DLD1 (cell line): Measurements from ENCODE around the gene ZNF677.
"Not testable (repeated sequence)": the region's sequence is repeated elsewhere in the genome, so short reads cannot be mapped to it uniquely, and the experiment has no call there.

ENCODE experiments used
- in situ Hi-C: cut with HindIII; loops from 2 replicates; pipeline ENCODE4 v1.10.0; 2017; ENCODE audit warnings: low sequenced_read_pairs

Gene ZNF677

DNA sequence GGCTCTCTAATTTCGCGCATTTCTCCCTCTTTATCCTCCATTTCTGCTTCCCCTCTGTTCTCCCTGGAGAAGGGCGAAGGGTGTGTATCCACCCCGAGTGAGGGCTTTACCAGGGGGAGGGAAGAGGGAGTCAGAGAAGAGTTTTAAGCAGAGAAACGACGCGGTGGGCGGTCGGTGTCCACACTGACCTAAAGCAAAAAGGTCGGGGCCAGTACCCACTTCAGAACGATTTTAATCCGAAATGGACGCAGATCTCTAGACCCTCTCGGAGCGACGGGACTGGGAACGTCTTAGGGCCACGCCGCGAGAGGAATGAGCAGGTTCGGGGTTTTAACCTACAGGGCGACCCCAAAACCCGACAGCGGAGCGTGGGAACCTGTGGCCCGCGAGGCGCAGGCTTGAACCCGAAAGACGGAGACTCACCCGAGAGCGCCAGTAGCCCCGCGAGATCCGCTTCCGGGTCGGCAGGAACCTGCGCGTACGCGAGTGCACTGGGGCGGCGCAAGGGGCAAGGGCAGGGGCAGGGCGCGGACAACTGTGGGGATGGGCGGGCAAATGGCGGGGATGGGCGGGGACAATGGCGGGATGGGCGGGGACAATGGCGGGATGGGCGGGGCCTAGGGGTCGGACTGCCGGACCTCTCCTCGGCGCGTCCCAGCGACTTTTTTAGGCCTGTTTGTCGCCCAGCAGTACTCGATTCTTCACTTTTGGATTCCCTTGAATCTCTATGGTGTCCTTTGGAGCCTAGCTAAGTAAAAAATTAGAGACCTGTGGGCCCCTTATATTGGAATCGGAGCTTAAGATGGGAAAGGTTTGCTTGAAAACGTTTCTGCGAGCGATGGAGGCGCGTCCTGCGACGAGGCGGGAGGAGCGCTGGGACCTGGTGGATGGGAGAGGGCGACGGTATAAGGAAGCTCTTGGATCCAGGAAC is at the start of gene ZNF677:
Gene ZNF677 (minus strand): TSS at position 463 of the 931 bp plus-strand sequence. CDS start 3,323 bp downstream, outside the sequence.
- in situ Hi-C loops: no loop called here

DNA sequence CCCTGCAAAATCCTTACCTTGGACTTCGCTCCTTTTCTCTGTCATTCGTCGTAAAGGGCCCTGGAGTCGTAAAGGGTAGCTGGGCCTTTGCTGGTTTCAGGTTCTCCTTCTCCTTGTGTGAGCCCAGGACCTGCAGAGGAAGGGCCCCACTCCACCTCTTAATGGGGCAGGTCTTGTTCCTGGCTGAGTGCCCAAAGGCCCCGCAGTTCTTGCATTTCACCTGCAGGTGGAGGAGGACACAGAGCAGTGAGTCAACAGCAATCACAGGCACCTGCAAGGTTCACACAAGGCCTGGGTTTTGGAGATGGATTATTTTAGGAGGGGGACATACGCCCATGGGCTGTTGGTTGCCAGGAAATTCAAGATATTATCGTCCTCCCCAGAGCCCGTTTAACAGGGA is 46.7 kb upstream of the ZNF677 start:
- in situ Hi-C loops: not testable (repeated sequence)

DNA sequence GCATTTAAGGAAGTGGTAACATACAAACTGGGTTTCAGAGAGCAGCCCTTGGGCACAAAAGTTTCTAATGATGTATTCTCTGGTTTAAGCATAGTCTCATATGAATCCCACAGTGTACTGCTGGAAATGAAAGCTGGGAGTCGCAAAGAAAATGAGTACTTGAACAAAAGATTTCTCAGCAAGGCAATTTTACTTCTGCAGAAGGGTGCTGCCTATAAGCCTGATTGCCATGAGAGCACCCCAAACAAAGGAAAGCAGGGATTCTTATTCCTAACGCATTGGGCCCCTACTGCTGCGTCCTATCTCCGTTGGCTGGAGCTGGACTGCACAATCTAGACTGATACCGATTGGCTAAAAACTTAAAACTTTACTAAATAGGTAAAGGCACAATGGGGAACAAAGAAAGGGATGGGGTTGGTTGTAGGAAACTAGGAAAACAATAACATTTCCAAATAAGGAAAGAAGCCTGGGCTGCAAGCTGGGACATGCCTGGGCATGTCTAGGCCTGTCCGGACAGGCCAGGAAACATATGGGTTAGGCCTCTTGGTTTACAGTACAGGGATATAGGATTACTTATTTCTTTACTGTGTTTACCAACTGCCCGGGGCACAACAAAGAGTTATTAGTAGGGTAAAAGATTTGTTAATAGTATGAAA is 40.2 kb upstream of the ZNF677 start:
- in situ Hi-C loops: no loop called here

DNA sequence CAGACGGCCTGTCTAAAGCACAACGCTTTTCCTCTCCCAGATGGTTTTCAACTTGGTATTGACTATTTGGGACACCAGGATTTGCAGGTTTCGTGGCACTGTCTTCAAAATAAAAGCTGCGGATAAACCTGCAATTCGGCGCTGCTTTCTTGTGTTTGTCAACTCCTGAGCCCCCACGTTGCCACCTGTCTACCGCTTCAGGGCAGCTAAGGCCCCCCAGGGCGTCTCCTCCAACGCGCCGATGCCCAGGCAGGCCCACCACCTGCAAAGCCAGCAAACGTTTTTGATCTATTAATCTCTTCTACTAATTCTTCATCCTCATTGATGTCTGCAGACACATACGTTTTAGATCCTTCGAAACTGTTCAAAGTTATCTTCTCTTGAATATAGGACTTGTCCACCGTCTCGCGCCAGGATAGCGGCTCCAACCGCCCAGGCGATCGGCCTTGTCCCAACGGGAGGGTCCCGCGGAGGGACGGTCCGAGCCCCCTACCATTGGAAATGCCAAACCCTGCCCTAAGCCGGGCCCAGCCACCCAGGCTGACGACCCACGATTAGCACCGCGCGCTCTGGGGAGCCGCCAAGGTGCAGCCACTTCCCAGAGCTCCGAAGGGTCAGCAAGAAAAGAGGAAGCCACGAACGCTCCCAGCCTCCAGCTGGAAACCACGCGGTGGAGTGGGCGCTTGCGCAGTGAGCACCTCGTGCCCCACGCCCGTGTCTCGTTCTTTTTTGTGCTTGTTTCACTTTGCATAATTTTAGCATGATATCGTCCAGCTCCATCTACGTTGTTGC is 36.3 kb upstream of the ZNF677 start:
- in situ Hi-C loops: no loop called here

- in situ Hi-C loops: no loop called here
Observed at GRCh38 chr19:53285087-53285486, 30.4 kb upstream of the ZNF677 start.

- in situ Hi-C loops: not testable (repeated sequence)
Observed at GRCh38 chr19:53281947-53282346, 27.3 kb upstream of the ZNF677 start.

DNA sequence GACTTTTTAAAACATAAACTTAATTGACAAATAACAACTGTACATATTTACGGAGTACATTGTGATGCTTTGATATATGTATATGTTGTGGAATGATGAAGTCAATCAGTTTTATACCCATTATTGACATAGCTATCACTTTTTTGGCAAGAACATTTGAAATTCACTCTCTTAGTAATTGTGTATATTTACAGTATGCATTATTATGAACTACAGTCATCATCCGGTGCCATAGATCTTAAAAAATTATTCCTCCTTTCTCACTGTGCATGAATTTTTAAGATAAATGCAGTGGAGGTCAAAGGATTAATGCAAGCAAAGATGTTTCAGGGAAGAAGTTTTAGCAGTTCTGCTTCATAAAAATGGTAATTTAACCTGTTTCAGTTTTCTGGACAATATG is 20.8 kb upstream of the ZNF677 start:
- in situ Hi-C loops: no loop called here

DNA sequence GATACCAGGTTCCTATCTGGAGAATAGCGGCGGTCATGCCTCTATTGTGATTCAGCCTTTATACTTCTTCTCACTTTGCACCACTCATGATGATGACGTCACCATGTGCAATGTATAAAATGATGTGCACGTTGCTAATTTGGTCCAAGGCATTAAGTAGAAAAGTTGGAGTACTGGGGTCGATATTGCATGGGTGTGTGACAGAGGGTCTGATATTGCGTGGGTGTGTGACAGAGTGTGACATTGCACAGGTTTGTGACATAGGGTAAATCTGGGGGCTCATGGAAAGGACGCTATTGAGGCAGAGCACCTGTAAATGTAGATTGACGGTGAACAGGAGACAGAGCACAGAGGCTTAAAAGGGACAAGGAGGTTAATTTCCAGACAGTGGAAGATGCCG is 17.4 kb upstream of the ZNF677 start:
- in situ Hi-C loops: no loop called here

- in situ Hi-C loops: not testable (repeated sequence)
Observed at GRCh38 chr19:53269861-53270260, 15.2 kb upstream of the ZNF677 start.

- in situ Hi-C loops: not testable (repeated sequence)
Observed at GRCh38 chr19:53267623-53268022, 12.9 kb upstream of the ZNF677 start, which contains the start of gene VN1R4. Gene VN1R4, minus strand, starts transcription at chr19:53267723. Its CDS starts 58 bp downstream, at chr19:53267665.

DNA sequence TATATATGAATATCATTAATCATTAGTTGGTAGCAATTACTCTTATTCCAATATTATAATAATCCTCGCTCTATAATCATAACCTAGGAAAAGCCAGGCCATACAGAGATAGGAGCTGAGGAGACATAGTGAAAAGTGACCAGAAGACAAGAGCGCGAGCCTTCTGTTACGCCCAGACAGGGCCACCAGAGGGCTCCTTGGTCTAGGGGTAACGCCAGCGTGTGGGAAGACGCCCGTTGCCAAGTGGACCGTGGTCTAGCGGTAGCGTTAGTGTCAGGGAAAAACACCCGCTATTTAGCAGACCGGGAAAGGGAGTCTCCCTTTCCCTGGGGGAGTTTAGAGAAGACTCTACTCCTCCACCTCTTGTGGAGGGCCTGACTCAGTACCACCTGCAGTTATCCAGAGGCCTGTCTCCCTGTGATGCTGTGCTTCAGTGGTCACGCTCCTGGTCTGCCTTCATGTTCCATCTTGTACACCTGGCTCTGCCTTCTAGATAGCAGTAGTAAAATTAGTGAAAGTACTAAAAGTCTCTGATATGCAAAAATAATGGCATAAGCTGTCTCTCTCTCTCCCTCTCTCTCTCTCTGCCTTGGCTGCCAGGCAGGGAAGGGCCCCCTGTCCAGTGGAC is 3.2 kb upstream of the ZNF677 start, which contains the start of gene VN1R2:
Gene VN1R2 (plus strand): TSS at position 578 of the 628 bp plus-strand sequence. CDS start 84 bp downstream, outside the sequence.
- in situ Hi-C loops: not testable (repeated sequence)

DNA sequence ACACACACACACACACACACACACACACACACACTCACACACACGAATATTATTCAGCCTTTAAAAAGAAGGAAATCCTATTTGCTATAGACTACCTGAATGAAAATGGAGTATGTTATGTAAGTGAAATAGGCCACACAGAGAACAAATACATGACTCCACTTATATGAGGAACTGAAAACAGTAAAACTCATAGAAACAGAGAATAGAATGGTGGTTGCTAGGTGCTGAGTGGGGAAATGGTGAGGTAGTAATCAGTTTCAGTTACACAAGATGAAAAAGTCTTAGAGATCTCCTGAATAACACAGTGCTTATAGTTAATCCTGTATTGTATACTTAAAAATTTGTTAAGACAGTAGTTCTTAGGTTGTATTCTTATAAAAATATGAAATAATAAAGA is 8.2 kb downstream of the ZNF677 start:
- in situ Hi-C loops: no loop called here

DNA sequence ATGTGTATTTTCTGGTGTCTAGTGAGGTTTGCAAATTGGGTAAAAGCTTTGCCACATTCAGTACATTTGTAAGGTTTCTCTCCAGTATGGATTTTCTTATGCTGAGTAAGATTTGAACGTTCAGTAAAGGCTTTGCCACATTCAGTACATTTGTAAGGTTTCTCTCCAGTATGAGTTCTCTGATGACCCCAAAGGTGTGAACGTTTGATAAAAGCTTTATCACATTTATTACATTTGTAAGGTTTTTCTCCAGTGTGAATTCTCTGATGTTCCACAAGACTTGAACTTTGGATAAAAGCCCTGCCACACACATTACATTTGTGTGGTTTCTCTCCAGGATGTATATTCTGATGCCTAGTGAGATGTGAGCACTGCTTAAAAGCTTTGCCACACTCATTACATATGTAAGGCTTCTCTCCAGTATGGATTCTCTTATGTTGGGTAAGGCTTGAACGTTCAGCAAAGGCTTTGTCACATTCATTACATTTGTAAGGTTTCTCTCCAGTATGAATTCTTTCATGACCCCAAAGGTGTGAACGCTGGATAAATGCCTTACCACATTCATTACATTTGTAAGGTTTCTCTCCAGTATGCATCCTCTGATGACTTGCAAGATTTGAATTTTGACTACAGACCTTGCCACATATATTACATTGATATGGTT is 17.4 kb downstream of the ZNF677 start:
- in situ Hi-C loops: no loop called here

GRCh38 chr19:53224606-53225005 is 30.1 kb downstream of the ZNF677 start:
- in situ Hi-C loops: no loop called here

DNA sequence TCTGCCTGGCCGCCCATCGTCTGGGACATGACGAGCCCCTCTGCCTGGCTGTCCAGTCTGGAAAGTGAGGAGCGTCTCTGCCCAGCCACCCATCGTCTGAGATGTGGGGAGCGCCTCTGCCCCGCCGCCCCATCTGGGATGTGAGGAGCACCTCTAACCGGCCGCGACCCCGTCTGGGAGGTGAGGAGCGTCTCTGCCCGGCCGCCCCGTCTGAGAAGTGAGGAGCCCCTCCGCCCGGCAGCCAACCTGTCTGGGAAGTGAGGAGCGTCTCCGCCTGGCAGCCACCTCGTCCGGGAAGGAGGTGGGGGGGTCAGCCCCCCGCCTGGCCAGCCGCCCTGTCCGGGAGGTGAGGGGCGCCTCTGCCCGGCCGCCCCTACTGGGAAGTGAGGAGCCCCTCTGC is 32.0 kb downstream of the ZNF677 start:
- in situ Hi-C loops: not testable (repeated sequence)

GRCh38 chr19:53212703-53213320 is 41.9 kb downstream of the ZNF677 start:
- in situ Hi-C loops: no loop called here

- in situ Hi-C loops: not testable (repeated sequence)
Observed at GRCh38 chr19:53211554-53211953, 43.1 kb downstream of the ZNF677 start.

- in situ Hi-C loops: no loop called here
Observed at GRCh38 chr19:53196777-53197396, 57.8 kb downstream of the ZNF677 start.

DNA sequence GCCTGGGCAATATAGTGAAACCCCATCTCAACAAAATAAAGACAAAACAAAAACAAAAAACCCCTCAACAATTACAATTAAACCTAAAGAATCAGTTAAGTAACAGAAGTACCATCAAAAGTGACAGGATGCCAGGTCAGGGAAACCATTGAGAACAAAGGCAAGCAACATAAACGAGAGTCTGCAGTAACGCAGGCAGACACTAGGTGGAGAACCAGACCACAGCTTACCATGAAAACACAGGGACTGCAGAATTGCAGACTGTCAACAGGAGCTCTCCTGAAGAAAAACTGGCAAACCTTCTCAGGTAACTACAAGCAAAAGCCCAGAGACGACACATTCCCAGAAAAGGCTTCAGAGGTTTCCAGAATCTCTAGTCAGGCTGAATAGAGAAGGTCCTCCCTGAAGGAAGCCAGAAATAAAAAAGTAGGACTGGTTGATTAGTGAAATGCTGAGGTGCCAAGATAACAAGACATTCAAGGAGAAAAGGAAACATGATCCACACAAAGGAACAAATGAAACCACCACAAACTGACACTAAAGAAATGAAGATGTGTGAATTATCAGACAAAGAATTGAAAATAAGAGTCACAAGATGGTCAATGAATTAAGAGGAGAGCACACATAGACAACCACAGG is 59.3 kb downstream of the ZNF677 start:
- in situ Hi-C loops: no loop called here
